K562 (cell line): Measurements from ENCODE around the gene MRPS33.

Source experiments
- BACH1 ChIP-seq: fragments of 200-800 bp; sonication (Bioruptor generic); IDR thresholded peaks from 2 replicates; pipeline ENCODE4 v1.6.1; 2016; ENCODE audit warnings: missing genetic modification characterization, missing compliant biosample characterization
- BHLHE40 ChIP-seq: IDR thresholded peaks from 2 replicates; pipeline ENCODE4 v1.6.1; 2011; ENCODE audit warnings: low read length, improper control_type of control experiment
- EGR1 ChIP-seq: fragments of 450-650 bp; conservative IDR thresholded peaks from 2 replicates; pipeline ENCODE4 v1.6.1; 2017; ENCODE audit warnings: mild to moderate bottlenecking
- ESRRA ChIP-seq: fragments of 450-650 bp; IDR thresholded peaks from 2 replicates; pipeline ENCODE4 v1.6.1; 2014; ENCODE audit warnings: low read depth, mild to moderate bottlenecking, moderate library complexity, borderline replicate concordance
- GATA2 ChIP-seq: sonication (generic); formaldehyde crosslinking; IDR thresholded peaks from 2 replicates; pipeline ENCODE4 v1.4.0; 2020; ENCODE audit warnings: mild to moderate bottlenecking, missing genetic modification reagents
- NBN ChIP-seq: fragments of 450-650 bp; IDR thresholded peaks from 2 replicates; pipeline ENCODE4 v1.6.1; 2016; ENCODE audit warnings: low read depth, mild to moderate bottlenecking
- NFRKB ChIP-seq: fragments of 450-650 bp; IDR thresholded peaks from 2 replicates; pipeline ENCODE4 v1.6.1; 2016; ENCODE audit warnings: low read depth
- RBFOX2 ChIP-seq: fragments of 200-400 bp; formaldehyde crosslinking; IDR thresholded peaks from 2 replicates; pipeline ENCODE4 v1.6.1; 2017; ENCODE audit warnings: low read depth, mild to moderate bottlenecking, low read length, moderate library complexity
- ZNF12 ChIP-seq: sonication (generic); formaldehyde crosslinking; IDR thresholded peaks from 2 replicates; pipeline ENCODE4 v1.4.0; 2020; ENCODE audit warnings: mild to moderate bottlenecking, missing genetic modification reagents
- ZNF830 ChIP-seq: fragments of 250-450 bp; sonication (Bioruptor Pico); IDR thresholded peaks from 2 replicates; pipeline ENCODE4 v1.5.0; 2021; ENCODE audit warnings: mild to moderate bottlenecking
- TF ChIP-seq, protein P1 (sequence below): fragments of 200-800 bp; sonication (Bioruptor generic); IDR thresholded peaks from 2 replicates; pipeline ENCODE4 v1.6.1; 2017; ENCODE audit warnings: missing genetic modification characterization, missing compliant biosample characterization
- TF ChIP-seq, protein P2 (sequence below): fragments of 450-650 bp; formaldehyde crosslinking; IDR thresholded peaks from 2 replicates; pipeline ENCODE4 v1.4.0; 2022; ENCODE audit warnings: missing genetic modification characterization
- TF ChIP-seq, protein P3 (sequence below): IDR thresholded peaks from 3 replicates; pipeline ENCODE4 v1.6.1; 2011; ENCODE audit warnings: borderline replicate concordance, mild to moderate bottlenecking, moderate library complexity; ENCODE audit not compliant: insufficient read length; ENCODE audit errors: extremely low read depth

DNA sequence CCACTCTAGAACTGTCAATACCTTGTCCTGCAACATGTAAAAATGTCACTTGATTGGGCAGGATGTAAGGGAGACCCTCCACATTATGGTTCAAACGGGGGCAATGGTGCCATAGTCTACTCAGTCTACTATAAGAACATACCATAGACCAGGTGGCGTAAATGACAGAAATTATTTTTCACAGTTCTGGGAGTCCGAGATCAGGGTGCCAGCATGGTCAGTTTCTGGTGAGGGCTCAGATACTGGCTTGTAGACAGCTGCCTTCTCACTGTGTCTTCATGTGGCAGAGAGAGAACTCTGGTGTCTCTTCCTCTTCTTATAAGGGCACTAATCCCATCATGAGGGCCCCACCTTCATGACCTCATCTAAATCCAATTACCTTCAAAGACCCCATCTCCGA is 40.4 kb upstream of the MRPS33 start:
- TF ChIP-seq EGR1 = no peak
- TF ChIP-seq, protein P1, sequence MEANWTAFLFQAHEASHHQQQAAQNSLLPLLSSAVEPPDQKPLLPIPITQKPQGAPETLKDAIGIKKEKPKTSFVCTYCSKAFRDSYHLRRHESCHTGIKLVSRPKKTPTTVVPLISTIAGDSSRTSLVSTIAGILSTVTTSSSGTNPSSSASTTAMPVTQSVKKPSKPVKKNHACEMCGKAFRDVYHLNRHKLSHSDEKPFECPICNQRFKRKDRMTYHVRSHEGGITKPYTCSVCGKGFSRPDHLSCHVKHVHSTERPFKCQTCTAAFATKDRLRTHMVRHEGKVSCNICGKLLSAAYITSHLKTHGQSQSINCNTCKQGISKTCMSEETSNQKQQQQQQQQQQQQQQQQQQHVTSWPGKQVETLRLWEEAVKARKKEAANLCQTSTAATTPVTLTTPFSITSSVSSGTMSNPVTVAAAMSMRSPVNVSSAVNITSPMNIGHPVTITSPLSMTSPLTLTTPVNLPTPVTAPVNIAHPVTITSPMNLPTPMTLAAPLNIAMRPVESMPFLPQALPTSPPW (CRISPR knock-in tag) = no peak
- no peak for TF ChIP-seq NBN
- no peak for TF ChIP-seq BHLHE40
- TF ChIP-seq ZNF830 (CRISPR knock-in tag) = no peak
- no peak for TF ChIP-seq GATA2 (CRISPR knock-in tag)
- TF ChIP-seq, protein P2, sequence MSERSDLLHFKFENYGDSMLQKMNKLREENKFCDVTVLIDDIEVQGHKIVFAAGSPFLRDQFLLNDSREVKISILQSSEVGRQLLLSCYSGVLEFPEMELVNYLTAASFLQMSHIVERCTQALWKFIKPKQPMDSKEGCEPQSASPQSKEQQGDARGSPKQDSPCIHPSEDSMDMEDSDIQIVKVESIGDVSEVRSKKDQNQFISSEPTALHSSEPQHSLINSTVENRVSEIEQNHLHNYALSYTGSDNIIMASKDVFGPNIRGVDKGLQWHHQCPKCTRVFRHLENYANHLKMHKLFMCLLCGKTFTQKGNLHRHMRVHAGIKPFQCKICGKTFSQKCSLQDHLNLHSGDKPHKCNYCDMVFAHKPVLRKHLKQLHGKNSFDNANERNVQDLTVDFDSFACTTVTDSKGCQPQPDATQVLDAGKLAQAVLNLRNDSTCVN (CRISPR knock-in tag) = no peak
- no peak for TF ChIP-seq RBFOX2
- TF ChIP-seq ESRRA = no peak
- TF ChIP-seq BACH1 = no peak
- TF ChIP-seq, protein P3, sequence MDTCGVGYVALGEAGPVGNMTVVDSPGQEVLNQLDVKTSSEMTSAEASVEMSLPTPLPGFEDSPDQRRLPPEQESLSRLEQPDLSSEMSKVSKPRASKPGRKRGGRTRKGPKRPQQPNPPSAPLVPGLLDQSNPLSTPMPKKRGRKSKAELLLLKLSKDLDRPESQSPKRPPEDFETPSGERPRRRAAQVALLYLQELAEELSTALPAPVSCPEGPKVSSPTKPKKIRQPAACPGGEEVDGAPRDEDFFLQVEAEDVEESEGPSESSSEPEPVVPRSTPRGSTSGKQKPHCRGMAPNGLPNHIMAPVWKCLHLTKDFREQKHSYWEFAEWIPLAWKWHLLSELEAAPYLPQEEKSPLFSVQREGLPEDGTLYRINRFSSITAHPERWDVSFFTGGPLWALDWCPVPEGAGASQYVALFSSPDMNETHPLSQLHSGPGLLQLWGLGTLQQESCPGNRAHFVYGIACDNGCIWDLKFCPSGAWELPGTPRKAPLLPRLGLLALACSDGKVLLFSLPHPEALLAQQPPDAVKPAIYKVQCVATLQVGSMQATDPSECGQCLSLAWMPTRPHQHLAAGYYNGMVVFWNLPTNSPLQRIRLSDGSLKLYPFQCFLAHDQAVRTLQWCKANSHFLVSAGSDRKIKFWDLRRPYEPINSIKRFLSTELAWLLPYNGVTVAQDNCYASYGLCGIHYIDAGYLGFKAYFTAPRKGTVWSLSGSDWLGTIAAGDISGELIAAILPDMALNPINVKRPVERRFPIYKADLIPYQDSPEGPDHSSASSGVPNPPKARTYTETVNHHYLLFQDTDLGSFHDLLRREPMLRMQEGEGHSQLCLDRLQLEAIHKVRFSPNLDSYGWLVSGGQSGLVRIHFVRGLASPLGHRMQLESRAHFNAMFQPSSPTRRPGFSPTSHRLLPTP = no peak
- TF ChIP-seq NFRKB = no peak
- no peak for TF ChIP-seq ZNF12 (CRISPR knock-in tag)
